GM18951 (cell line): ENCODE data around the gene CAMK1G.

Experiments
- POLR2A ChIP-seq: IDR thresholded peaks from 4 replicates; pipeline ENCODE4 v1.6.1; 2011; ENCODE audit warnings: mild to moderate bottlenecking; ENCODE audit not compliant: insufficient read length, insufficient read depth; ENCODE audit errors: extremely low read depth
- in situ Hi-C: fragments of 300-500 bp; cut with MboI; formaldehyde crosslinking; loops from one replicate; pipeline ENCODE4 v1.12.0; 2022; ENCODE audit warnings: low sequenced_read_pairs, mixed read lengths, inconsistent platforms; ENCODE audit not compliant: unreplicated experiment

The CAMK1G gene

DNA sequence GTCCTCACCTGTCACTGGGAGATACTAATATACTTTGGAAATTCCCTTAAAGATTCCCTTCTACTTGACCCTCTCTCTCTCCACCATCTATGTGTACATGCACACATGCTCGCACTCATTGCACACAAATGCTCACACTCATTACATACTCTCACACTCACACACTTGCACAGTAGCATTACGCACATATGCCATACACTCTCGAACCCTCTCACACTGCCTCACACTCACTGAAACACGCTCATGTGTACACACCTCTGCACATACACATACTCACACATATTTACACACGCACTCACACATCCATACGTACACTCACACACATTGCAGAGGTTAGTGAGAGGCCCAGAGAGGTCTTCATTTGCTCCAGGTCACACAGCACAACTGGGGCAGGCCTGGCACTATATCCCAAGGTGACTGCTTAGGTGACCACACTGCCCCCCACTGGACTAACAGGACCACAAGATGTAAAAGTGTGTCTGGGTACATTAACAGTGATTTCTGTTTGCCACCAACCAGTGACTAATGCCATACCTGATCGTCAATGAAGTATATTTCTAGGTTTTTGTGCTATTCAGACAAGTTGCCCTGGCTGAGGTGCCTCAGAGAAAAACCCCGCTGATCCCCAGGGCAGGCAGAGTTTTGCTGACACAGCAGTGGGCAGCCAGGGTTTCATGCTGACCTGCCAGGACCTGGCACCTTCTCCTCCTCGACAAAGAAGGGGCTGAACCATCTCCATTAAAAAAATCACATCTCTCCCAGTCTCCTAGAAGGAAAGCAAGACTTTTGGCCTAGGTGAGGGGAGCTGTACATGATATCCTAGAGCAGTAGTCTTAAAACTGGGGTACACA lies 28.5 kb upstream of the CAMK1G start:
- no peak for TF ChIP-seq POLR2A
- in situ Hi-C loops = no loop called here

DNA sequence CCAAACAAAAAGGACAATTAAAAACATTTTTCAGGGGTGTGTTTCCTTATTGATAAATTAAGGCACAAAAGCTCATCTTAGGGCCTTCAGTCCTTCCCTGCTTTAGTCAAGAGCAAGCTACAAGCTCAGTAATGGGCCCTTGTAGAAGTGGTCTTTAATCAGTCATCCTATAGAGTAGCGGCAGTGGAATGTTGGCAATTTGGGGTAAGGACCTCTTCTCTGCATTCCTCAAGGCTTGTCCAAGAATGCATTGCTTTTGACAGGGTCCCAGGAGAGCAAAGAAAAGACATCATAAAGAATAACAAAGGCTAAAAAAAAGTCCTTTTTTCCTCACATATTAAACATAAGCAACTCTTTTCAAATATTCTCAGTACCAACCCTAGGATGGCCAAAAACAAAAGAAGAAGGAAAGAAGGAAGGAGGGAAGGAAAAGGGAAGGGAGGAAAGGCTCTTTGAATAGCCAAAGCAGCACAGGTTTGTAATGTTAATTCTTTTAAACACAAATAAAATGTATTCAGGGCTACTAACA lies 27.3 kb upstream of the CAMK1G start:
- no peak for TF ChIP-seq POLR2A
- in situ Hi-C loops = no loop called here

DNA sequence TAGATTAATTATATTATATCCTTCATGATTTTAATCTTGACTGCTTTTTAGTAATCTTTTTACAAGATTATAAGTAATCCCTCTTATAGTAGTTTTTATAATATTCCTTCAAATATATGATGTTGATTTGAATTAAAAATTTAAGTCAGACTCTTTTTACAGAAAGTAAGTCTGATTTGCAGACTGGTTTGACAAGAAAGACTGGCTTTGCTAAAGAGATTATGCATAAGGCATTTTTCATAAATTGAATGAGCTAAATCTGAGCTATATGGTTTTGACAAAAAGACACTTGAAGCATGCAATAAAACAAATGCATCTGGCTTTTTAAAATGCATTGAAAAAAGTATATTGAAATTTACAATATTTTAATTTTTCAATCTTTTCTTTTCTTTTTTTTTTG lies 26.3 kb upstream of the CAMK1G start:
- in situ Hi-C loops = no loop called here
- no peak for TF ChIP-seq POLR2A

DNA sequence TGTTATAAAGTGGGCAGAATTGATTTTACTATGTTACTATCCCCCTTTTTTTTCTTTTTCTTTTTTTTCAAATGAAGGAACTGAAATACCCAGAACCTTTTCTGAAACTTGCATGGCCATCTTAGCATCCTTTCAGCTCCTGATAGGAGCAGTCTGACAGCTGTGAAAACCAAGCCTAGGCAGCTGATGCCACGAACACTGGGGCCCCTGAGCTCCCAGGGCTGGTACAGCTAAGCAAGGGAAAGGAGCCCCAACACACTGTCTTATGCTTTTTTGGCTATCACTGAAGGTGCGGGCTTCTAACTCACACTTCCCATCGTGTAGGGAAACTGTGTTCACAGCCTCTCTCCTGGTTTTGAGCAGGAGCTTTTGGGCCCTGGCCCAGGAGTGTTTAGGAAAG lies 23.0 kb upstream of the CAMK1G start:
- no peak for TF ChIP-seq POLR2A
- in situ Hi-C loops = no loop called here

DNA sequence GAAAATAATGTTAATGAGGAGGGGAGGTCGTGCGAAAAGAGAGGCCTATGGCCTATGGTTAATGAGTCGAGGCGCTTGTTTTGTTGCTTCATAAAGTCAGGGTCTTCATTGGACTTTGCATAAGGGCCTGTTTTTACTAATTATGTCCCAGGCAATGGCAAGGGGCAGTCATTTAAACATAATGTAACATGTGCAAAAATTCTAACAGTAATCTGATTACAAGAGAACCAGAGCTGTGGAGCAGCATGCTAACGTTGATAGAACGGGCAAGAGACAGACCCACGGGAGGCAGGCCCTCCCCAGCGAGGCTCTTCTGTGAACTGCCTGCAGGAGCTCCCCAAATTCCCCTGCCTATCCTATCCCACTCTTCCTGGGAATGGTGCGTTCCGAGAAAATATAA lies 22.6 kb upstream of the CAMK1G start:
- no peak for TF ChIP-seq POLR2A
- in situ Hi-C loops = no loop called here

- TF ChIP-seq POLR2A = no peak
- in situ Hi-C loops = no loop called here
These were observed 22.0 kb upstream of the CAMK1G start for GRCh38 chr1:209561532-209561931.

GRCh38 chr1:209564849-209565248 lies 18.7 kb upstream of the CAMK1G start:
- in situ Hi-C loops = no loop called here
- no peak for TF ChIP-seq POLR2A

DNA sequence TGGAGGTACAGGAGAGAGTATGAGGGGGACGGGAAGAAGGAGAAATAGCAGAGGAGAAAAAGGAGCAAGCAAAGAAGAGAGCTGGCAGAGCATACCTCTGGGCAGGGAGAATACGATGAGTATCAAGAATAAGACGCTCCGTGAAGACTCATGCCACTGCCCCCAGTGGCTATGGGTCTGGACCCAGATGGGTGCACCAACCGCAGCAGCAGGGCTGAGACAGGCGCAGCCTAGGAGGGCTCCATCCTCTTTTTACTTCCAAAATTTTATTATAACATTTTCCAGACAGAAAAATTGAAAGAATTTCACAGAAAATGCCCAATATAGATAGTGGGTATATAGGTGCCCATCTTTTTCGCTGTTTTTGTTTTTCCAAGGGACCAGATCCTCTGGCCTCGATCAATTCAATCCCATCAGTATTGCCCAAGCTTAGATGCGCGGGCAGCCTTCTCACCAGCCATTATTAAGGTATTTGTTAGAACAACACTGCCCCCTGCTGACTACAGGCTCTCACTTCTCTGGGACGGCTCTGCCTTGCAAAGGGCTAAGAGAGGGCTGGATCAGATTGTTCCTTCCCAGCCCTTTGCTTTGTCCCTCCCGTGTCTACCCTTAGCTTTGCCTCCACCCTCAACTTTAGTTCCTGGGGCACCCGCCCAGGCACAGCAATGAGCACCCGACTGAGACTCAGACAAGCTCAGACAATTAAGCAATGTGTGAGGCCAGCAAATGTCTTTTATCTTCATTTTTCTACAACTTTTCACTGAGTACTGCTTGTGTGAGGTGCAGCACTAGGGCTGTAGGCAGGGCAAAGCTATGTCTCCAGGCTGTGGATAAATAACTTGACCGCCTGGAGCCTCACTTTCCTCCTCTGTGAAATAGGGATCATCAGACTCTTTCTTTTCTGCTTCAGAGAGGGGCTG lies 17.5 kb upstream of the CAMK1G start:
- in situ Hi-C loops = no loop called here
- TF ChIP-seq POLR2A = no peak

- in situ Hi-C loops = no loop called here
- TF ChIP-seq POLR2A = no peak
These were observed 15.8 kb upstream of the CAMK1G start for GRCh38 chr1:209567698-209568175.

- in situ Hi-C loops = no loop called here
- no peak for TF ChIP-seq POLR2A
These were observed 13.9 kb upstream of the CAMK1G start for GRCh38 chr1:209569455-209570207.

DNA sequence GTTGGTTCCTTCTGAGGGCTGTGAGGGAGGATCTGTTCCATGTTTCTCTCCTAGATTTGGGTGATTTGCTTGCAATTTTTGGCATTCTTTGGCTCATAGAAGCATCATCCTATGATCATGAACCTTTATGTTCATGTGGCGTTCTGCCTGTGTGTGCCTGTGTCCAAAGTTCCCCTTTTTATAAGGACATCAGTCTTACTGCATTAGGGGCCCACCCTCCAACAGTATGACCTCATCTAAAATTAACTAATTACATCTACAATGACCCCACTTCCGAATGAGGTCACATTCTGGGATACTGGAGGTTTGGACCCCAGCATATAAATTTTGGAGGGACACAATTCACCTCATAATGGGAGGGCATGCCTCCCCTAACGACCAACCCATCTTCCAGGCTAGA lies 12.8 kb upstream of the CAMK1G start:
- TF ChIP-seq POLR2A = no peak
- in situ Hi-C loops = no loop called here

- in situ Hi-C loops = loop anchor here (5.0 kb wide), 1 partner anchor 121 kb away; no protein-coding TSS in a partner anchor
- TF ChIP-seq POLR2A = no peak
These were observed 6.9 kb upstream of the CAMK1G start for GRCh38 chr1:209576392-209577197.
